ENCODE data around the gene NOL3.
A peak's percentile ranks its signal among the peaks of the same experiment; 100 is the strongest.

The NOL3 gene

GRCh38 chr16:67173808-67174705 is 3.7 kb downstream of the NOL3 start:
- Mint-ChIP-seq H3K27me3 (peaks cover 39% of the 10 kb centered on the region), H3K4me1 (ENCODE audit: low read depth) (peaks cover 29% of the 10 kb centered on the region), H3K4me3 (peak overlapping the region; percentile 85), H3K9me3 (ENCODE audit: low read depth) (no peaks in the 10 kb centered on the region), H3K27ac (no peak overlapping the region), H3K36me3 (peaks cover 5% of the 10 kb centered on the region)

- H3K4me1 Mint-ChIP-seq (ENCODE audit: low read depth): peaks cover 27% of the 10 kb centered on the region
- H3K27me3 Mint-ChIP-seq: peaks cover 39% of the 10 kb centered on the region
- no peak overlapping the region for H3K4me3 Mint-ChIP-seq
- peaks cover 5% of the 10 kb centered on the region for H3K36me3 Mint-ChIP-seq
- H3K9me3 Mint-ChIP-seq (ENCODE audit: low read depth): no peaks in the 10 kb centered on the region
- no peak overlapping the region for H3K27ac Mint-ChIP-seq
Measured at GRCh38 chr16:67174706-67175231, 4.4 kb downstream of the NOL3 start.

DNA sequence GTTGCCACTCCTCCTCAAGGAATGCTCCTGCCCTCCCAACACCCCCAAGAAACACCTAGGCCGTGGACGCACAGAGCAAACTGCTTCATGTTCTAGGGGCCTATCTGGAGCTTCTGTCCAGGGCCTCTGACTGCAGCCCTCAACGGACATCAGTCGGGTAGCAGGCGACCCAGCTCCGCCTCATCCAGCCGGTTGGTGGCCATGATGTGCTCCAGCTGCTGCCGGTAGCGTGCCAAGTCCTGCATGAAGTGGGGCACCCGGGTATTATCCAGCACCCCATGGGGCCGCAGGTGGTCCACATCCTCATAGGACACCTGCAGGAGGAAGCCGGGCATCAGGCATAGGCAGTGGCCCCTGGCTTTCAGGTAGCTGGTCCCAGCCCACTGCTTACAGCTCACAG is 6.3 kb downstream of the NOL3 start:
- Mint-ChIP-seq H3K27ac (no peak overlapping the region), H3K9me3 (ENCODE audit: low read depth) (no peaks in the 10 kb centered on the region), H3K27me3 (peaks cover 29% of the 10 kb centered on the region), H3K36me3 (peaks cover 2% of the 10 kb centered on the region), H3K4me1 (ENCODE audit: low read depth) (peaks cover 19% of the 10 kb centered on the region), H3K4me3 (peak overlapping the region; percentile 2)

- Mint-ChIP-seq H3K4me3 (peak overlapping the region; percentile 54), H3K27me3 (peaks cover 25% of the 10 kb centered on the region), H3K4me1 (ENCODE audit: low read depth) (peaks cover 19% of the 10 kb centered on the region), H3K36me3 (peaks cover 2% of the 10 kb centered on the region), H3K27ac (no peak overlapping the region), H3K9me3 (ENCODE audit: low read depth) (no peaks in the 10 kb centered on the region)
Measured at GRCh38 chr16:67177743-67178699, 7.7 kb downstream of the NOL3 start.

- Mint-ChIP-seq H3K27me3 (peaks cover 17% of the 10 kb centered on the region), H3K4me3 (no peak overlapping the region), H3K4me1 (ENCODE audit: low read depth) (peaks cover 9% of the 10 kb centered on the region), H3K27ac (no peak overlapping the region), H3K9me3 (ENCODE audit: low read depth) (no peaks in the 10 kb centered on the region), H3K36me3 (peaks cover 2% of the 10 kb centered on the region)
Measured at GRCh38 chr16:67179421-67180080, 9.2 kb downstream of the NOL3 start.

- H3K9me3 Mint-ChIP-seq (ENCODE audit: low read depth): no peaks in the 10 kb centered on the region
- H3K4me3 Mint-ChIP-seq: no peak overlapping the region
- peaks cover 2% of the 10 kb centered on the region for H3K36me3 Mint-ChIP-seq
- no peak overlapping the region for H3K27ac Mint-ChIP-seq
- peaks cover 17% of the 10 kb centered on the region for H3K27me3 Mint-ChIP-seq
- peaks cover 11% of the 10 kb centered on the region for H3K4me1 Mint-ChIP-seq (ENCODE audit: low read depth)
Measured at GRCh38 chr16:67180166-67180565, 9.8 kb downstream of the NOL3 start.

DNA sequence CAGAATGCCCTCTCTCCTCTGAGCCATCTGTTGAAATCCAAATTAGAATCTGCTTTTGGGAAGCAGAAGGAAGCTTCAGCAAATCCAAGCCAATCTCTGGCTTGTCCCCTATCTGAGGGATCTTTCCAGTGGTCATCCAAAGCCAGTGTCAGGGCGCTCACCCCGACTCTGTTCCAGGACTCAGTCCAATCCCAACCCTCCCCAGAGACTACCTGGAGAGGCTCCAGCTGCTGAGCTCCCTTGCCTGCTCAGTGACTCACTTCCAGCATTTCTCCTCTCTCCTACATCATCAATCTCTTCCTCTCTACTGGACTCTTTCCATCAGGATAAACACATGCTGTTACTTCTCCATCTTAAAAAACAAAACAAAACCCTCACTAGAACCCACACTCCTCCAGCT is 11.0 kb downstream of the NOL3 start:
- H3K27ac Mint-ChIP-seq: no peak overlapping the region

GRCh38 chr16:67182288-67182687 is 11.9 kb downstream of the NOL3 start:
- Mint-ChIP-seq H3K4me1 (ENCODE audit: low read depth) (peaks cover 16% of the 10 kb centered on the region), H3K9me3 (ENCODE audit: low read depth) (no peaks in the 10 kb centered on the region), H3K27ac (no peak overlapping the region), H3K4me3 (no peak overlapping the region), H3K27me3 (peaks cover 10% of the 10 kb centered on the region), H3K36me3 (peaks cover 2% of the 10 kb centered on the region)

More for the DNA sequence above, 11.0 kb downstream of the NOL3 start:
- Mint-ChIP-seq H3K4me1 (ENCODE audit: low read depth) (peaks cover 16% of the 10 kb centered on the region), H3K9me3 (ENCODE audit: low read depth) (no peaks in the 10 kb centered on the region), H3K36me3 (peaks cover 2% of the 10 kb centered on the region), H3K27me3 (peaks cover 16% of the 10 kb centered on the region), H3K4me3 (no peak overlapping the region)

DNA sequence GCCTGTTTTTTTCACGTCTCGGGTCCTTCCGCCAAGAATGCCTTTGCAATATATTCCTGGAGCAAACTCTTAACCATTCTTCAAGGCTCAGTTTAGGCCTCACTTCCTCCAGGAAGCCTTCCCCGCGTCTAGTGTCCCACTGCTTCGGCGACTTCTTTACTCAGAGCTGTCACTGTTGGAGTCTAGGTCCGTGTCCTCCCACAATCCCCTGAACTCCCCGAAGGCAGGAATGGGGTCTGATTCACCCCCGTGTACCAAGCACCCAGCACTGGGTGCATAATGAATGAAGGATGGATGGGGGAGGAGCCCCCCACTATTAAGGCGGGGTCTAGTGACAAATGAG is 12.9 kb downstream of the NOL3 start:
- Mint-ChIP-seq H3K36me3 (peaks cover 2% of the 10 kb centered on the region), H3K4me1 (ENCODE audit: low read depth) (peaks cover 13% of the 10 kb centered on the region), H3K27me3 (peaks cover 6% of the 10 kb centered on the region), H3K9me3 (ENCODE audit: low read depth) (no peaks in the 10 kb centered on the region), H3K27ac (no peak overlapping the region), H3K4me3 (no peak overlapping the region)

- no peak within 1 kb of the TSS for H3K27ac Mint-ChIP-seq
- H3K27me3 Mint-ChIP-seq: peaks cover 3% of the 10 kb centered on the region
- H3K4me3 Mint-ChIP-seq: peak within 1 kb of the TSS; percentile 90
- no peaks in the 10 kb centered on the region for H3K9me3 Mint-ChIP-seq (ENCODE audit: low read depth)
- peaks cover 2% of the 10 kb centered on the region for H3K36me3 Mint-ChIP-seq
- H3K4me1 Mint-ChIP-seq (ENCODE audit: low read depth): peaks cover 10% of the 10 kb centered on the region
Measured at GRCh38 chr16:67183627-67184452, 13.5 kb downstream of the NOL3 start, which contains the start of gene MATCAP1. Gene MATCAP1 (minus strand): TSS chr16:67183963. CDS start chr16:67180610, 3,353 bp downstream.

GRCh38 chr16:67184453-67184994 is 14.2 kb downstream of the NOL3 start:
- Mint-ChIP-seq H3K27me3 (peaks cover 1% of the 10 kb centered on the region), H3K27ac (no peak overlapping the region), H3K4me1 (ENCODE audit: low read depth) (peaks cover 10% of the 10 kb centered on the region), H3K9me3 (ENCODE audit: low read depth) (no peaks in the 10 kb centered on the region), H3K4me3 (peak overlapping the region; percentile 90), H3K36me3 (no peaks in the 10 kb centered on the region)

DNA sequence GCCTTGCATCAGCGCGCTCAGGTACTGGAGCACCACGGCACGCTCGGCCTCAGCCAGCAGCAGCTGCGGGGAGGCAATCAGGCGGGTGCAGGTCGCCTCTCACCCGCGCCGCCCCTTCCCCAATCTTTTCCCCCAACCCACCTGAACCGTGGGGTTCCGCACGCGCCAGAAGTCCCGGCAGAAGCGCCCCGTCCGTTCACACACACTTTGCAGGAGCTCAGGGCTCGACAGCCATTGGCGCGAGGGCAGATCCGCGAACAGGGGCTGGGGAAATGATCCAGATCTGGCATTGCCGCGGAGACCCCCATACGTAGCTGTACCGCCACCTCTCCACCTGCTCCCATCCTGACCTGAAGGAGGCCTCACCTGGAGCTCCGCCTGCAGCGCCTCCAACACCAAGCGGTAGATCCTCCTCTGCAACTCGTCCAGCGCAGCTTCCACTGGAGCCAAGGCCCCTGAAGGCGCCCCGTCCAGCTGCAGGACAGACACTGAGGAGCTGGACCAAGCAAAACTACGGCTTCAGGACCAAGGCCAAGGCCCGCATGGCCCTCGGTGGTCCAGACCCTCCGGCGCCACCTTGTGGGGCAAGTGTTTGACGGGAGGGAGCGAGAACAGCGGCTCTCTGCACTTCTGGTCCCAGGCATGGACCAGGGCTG is 14.8 kb downstream of the NOL3 start:
- Mint-ChIP-seq H3K27ac (no peak overlapping the region), H3K27me3 (peaks cover 1% of the 10 kb centered on the region), H3K36me3 (no peaks in the 10 kb centered on the region), H3K4me3 (peak overlapping the region; percentile 90), H3K9me3 (ENCODE audit: low read depth) (no peaks in the 10 kb centered on the region), H3K4me1 (ENCODE audit: low read depth) (peaks cover 10% of the 10 kb centered on the region)

DNA sequence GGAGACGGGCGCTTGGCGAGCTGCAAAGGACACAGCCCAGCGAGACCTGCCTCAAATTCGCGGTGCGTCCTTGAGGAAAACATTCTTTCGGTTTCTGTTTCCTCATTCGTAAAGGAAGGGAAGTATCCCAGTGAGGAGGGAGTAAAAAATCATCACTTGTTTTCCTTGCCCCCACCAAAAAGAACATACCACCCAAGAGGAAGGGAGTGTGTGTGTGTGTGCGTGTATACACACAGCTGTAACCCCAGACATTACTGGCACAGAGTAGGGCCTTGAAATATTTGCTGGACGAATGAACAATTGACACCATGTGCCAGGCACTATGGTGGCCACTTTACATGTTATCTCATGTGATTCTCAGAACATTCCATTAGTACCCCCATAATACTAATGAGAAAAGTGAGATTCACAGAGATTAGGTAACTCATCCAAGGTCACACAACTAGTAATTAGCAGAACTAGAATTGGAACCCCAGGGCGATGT is 15.4 kb downstream of the NOL3 start:
- H3K27ac Mint-ChIP-seq: no peak overlapping the region
- no peaks in the 10 kb centered on the region for H3K36me3 Mint-ChIP-seq
- peaks cover 1% of the 10 kb centered on the region for H3K27me3 Mint-ChIP-seq
- H3K9me3 Mint-ChIP-seq (ENCODE audit: low read depth): no peaks in the 10 kb centered on the region
- peaks cover 10% of the 10 kb centered on the region for H3K4me1 Mint-ChIP-seq (ENCODE audit: low read depth)
- H3K4me3 Mint-ChIP-seq: peak overlapping the region; percentile 90
